Fibroblast of upper back skin (primary cell): ENCODE data around the gene RRP1B.
A peak's percentile ranks its signal among the peaks of the same experiment; 100 is the strongest.
"Not testable (repeated sequence)": the region's sequence is repeated elsewhere in the genome, so short reads cannot be mapped to it uniquely, and the experiment has no call there.

ENCODE experiments used
- DNase-seq: peaks from one replicate; pipeline ENCODE4 v3.0.0-alpha.2; 2013

The RRP1B gene

GRCh38 chr21:43659136-43660000 is at the start of gene RRP1B, which contains the start of gene HSF2BP:
TSS of gene RRP1B (plus strand) at chr21:43659560. CDS start at chr21:43659665, 105 bp downstream.
TSS of gene HSF2BP (minus strand) at chr21:43659488. CDS start at chr21:43658096, 1,392 bp downstream.
- peak; percentile 83 for DNase-seq

GRCh38 chr21:43611598-43612369 is 47.6 kb upstream of the RRP1B start:
- DNase-seq, result peak; percentile 55

GRCh38 chr21:43613755-43614638 is 45.4 kb upstream of the RRP1B start:
- DNase-seq, result peak; percentile 70

- DNase-seq, result no peak
Observed at GRCh38 chr21:43614839-43615238, 44.5 kb upstream of the RRP1B start.

- not testable (repeated sequence) for DNase-seq
Observed at GRCh38 chr21:43616861-43617260, 42.5 kb upstream of the RRP1B start.

- DNase-seq, result no peak
Observed at GRCh38 chr21:43618940-43619339, 40.4 kb upstream of the RRP1B start.

GRCh38 chr21:43619344-43619743 is 40.0 kb upstream of the RRP1B start:
- DNase-seq, result no peak

GRCh38 chr21:43619856-43620255 is 39.5 kb upstream of the RRP1B start:
- DNase-seq, result no peak

- DNase-seq, result no peak
Observed at GRCh38 chr21:43622796-43623195, 36.6 kb upstream of the RRP1B start.

- DNase-seq, result no peak
Observed at GRCh38 chr21:43623588-43623987, 35.8 kb upstream of the RRP1B start.

GRCh38 chr21:43624339-43624738 is 35.0 kb upstream of the RRP1B start:
- no peak for DNase-seq

GRCh38 chr21:43626390-43626789 is 33.0 kb upstream of the RRP1B start:
- DNase-seq, result no peak

- no peak for DNase-seq
Observed at GRCh38 chr21:43627527-43627926, 31.8 kb upstream of the RRP1B start.

GRCh38 chr21:43631411-43632107 is 27.8 kb upstream of the RRP1B start:
- DNase-seq, result no peak

- peak; percentile 38 for DNase-seq
Observed at GRCh38 chr21:43632373-43632905, 26.9 kb upstream of the RRP1B start.

GRCh38 chr21:43634618-43635017 is 24.7 kb upstream of the RRP1B start:
- DNase-seq, result peak; percentile 63

GRCh38 chr21:43635436-43635835 is 23.9 kb upstream of the RRP1B start:
- DNase-seq, result no peak

GRCh38 chr21:43637530-43638158 is 21.7 kb upstream of the RRP1B start:
- DNase-seq, result no peak

- peak; percentile 84 for DNase-seq
Observed at GRCh38 chr21:43639470-43640353, 19.6 kb upstream of the RRP1B start.

- no peak for DNase-seq
Observed at GRCh38 chr21:43640400-43640799, 19.0 kb upstream of the RRP1B start.
